Spleen (tissue), 7 donors: ENCODE data around the gene DTNB.

Experiments used
- CTCF ChIP-seq, 11 experiments: fragments of 200-600 bp in 7 of 11; fragments of 450-650 bp in 4 of 11; sonication (generic) in 4 of 11; IDR thresholded peaks in 8 of 11; conservative IDR thresholded peaks in 3 of 11; 1 replicate in 7 of 11; 2 replicates in 4 of 11; pipeline versions ENCODE4 v1.4.0 to v1.8.0; 2016 to 2021; ENCODE audit warnings: antibody characterized with exemption in 11 of 11, inconsistent platforms in 4 of 11, mild to moderate bottlenecking in 1 of 11
- POLR2A ChIP-seq, 3 donors: fragments of 450-650 bp; IDR thresholded peaks; one replicate each; pipeline ENCODE4 v1.5.1; 2017; ENCODE audit warnings: antibody characterized with exemption in 3 of 3, mild to moderate bottlenecking in 1 of 3
- POLR2AphosphoS5 ChIP-seq, 3 donors: sonication (generic); formaldehyde crosslinking; IDR thresholded peaks; one replicate each; pipeline ENCODE4 v1.5.1; 2017; ENCODE audit warnings: antibody characterized with exemption in 3 of 3
- donor health status: DM: no; HTN: no; CAD: no; lungs with moderate emphysema.
- donor health status: DM: no; HTN: no; CAD: no.
- donor health status: DM: no; HTN: no; CAD: no.

GRCh38 chr2:25576596-25576995, 96.8 kb downstream of the DTNB start:
- no peak for TF ChIP-seq POLR2AphosphoS5 (IDR thresholded peaks at IDR 0.05)
- no peak for TF ChIP-seq CTCF (IDR thresholded peaks at IDR 0.05 in 8 of 11, conservative IDR thresholded peaks at IDR 0.05 in 3 of 11)
- no peak for TF ChIP-seq POLR2A (IDR thresholded peaks at IDR 0.05)
